ENCODE measurements around the gene COBLL1.

DNA sequence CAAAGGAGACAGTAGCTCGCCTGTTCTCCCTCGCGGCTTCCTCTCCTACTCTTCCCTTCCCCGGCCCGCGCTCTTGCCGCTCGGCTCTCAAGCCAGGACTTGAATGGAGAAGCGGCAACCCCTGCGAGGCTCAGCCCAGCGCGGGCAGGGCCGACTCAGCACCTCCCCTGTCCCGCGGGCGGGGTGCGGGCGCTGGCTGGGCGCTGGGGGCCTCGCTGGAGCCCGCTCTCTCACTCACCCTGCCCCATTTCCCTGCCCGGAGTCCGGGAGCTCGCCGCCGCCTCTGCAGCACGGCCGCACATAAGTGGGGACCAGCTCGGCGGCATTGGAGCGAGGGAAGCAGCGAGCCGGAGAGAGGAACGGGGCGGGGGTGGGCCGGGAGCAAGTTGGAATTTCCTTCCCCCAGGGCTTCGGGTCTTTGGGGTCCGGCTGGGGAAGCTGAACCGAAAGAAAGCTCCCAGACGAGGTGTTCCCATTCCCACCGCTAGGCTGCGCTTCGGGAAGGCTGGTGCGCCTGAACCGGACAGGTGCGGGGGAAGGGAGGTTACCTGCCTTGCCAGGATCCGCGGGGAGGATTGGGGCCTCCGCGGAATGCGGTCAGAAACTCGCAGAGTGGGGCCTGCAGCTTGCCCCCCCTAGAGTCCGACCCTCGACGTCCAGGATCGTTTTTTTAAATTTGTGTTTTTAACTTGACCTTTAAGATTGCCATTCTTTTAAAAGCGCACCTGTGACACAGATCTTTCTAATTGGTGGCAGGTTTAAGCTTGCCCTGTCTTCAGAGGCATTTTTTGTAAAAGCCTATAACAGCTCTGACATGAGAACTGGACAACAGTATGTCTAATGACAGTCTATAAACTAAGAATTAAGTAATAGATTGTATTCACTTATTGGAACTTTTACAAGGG is at the start of gene COBLL1:
- TF ChIP-seq EZH2phosphoT487 (IDR thresholded peaks at IDR 0.05; ENCODE audit: low read depth) = no peak
- TF ChIP-seq, protein P1, sequence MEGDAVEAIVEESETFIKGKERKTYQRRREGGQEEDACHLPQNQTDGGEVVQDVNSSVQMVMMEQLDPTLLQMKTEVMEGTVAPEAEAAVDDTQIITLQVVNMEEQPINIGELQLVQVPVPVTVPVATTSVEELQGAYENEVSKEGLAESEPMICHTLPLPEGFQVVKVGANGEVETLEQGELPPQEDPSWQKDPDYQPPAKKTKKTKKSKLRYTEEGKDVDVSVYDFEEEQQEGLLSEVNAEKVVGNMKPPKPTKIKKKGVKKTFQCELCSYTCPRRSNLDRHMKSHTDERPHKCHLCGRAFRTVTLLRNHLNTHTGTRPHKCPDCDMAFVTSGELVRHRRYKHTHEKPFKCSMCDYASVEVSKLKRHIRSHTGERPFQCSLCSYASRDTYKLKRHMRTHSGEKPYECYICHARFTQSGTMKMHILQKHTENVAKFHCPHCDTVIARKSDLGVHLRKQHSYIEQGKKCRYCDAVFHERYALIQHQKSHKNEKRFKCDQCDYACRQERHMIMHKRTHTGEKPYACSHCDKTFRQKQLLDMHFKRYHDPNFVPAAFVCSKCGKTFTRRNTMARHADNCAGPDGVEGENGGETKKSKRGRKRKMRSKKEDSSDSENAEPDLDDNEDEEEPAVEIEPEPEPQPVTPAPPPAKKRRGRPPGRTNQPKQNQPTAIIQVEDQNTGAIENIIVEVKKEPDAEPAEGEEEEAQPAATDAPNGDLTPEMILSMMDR (IDR thresholded peaks at IDR 0.05; ENCODE audit: low read depth, low read length) = peak; percentile 56
